NT2/D1 (cell line): ENCODE data around the gene DIP2A.

Experiments
- SUZ12 ChIP-seq: IDR thresholded peaks from 2 replicates; pipeline ENCODE4 v1.6.1; 2011; ENCODE audit not compliant: insufficient read length, insufficient read depth; ENCODE audit errors: extremely low read depth
- ZNF274 ChIP-seq: IDR thresholded peaks from 2 replicates; pipeline ENCODE4 v1.6.1; 2011; ENCODE audit warnings: mild to moderate bottlenecking, low read depth, low read length

- TF ChIP-seq ZNF274 (no peak), SUZ12 (no peak)
Measured at GRCh38 chr21:46618738-46619379, 160.2 kb downstream of the DIP2A start.
